ENCODE measurements around the gene FOXN1. TPM values are rescaled to one million over a fixed set of nuclear protein-coding genes. Genes with fewer than 3 reads are reported as not detected.

FOXN1 gene
- polyA plus RNA-seq, 1 of the 3 experiments (the other 2 are of a cell fraction): not detected

- TF ChIP-seq CTCF (IDR thresholded peaks at IDR 0.05) (peak; percentile 86), FOXM1 (IDR thresholded peaks at IDR 0.05; ENCODE audit: low read depth) (no peak), RFX5 (IDR thresholded peaks at IDR 0.05; ENCODE audit: low read length) (no peak), MXI1 (IDR thresholded peaks at IDR 0.05; ENCODE audit: low read depth, low read length) (no peak), RCOR1 (IDR thresholded peaks at IDR 0.05; ENCODE audit: low read length) (no peak), TAF1 (IDR thresholded peaks at IDR 0.05; ENCODE audit: borderline replicate concordance, low read depth, low read length) (no peak)
- TF ChIP-seq, protein P1, sequence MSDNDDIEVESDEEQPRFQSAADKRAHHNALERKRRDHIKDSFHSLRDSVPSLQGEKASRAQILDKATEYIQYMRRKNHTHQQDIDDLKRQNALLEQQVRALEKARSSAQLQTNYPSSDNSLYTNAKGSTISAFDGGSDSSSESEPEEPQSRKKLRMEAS (IDR thresholded peaks at IDR 0.05; ENCODE audit: low read depth): no peak
Measured at GRCh38 chr17:28494445-28495188, 11.5 kb upstream of the FOXN1 start (continued).

DNA sequence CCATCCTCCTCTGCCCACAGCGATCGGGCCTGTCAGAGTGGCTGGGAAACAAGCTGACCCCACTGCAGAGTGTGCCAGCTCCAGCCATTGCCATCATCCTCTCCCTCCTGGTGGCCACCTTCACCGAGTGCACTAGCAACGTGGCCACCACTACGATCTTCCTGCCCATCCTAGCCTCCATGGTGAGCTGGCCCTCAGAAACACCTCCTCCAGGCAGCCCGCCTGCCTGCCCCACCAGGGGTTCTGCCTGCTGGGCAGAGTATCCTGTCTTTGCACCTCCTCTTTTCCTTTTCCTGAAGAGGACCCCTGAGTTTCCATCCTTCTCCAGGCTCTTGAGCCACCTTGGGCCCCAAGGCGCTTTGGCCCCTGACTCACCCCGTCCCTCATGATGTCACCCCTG is 10.5 kb upstream of the FOXN1 start:
- no peak overlapping the region for H3K4me3 ChIP-seq (ENCODE audit: low read depth in 2 of 2, low read length in 1 of 2)
- no peaks in the 10 kb centered on the region for H3K36me3 ChIP-seq (replicated peaks in 1 of 2; ENCODE audit: control insufficient read depth in 1 of 2, insufficient read depth in 2 of 2, low read length in 1 of 2)
- no peak overlapping the region for H3K9ac ChIP-seq
- 73% methylated on average over 8 of the region's 8 CpGs for WGBS (ENCODE audit: low lambda C conversion rate)
- H3K79me2 ChIP-seq (ENCODE audit: insufficient read depth): no peaks in the 10 kb centered on the region
- no peaks in the 10 kb centered on the region for H3K9me2 ChIP-seq
- ChIA-PET POLR2A (interaction anchor here (0.6 kb wide), 1 partner anchor 114 kb away, joined by 3 read pairs; no protein-coding TSS in a partner anchor), CTCF (interaction anchor here (0.6 to 9.1 kb wide), 21 partner anchors 10 to 151 kb away, joined by 3 to 117 read pairs (median 4); partner anchors contain the start of genes BLTP2, FOXN1 and PIGS)
- H3K27me3 ChIP-seq (ENCODE audit: insufficient read depth): 0 out of 2 replicates have a peak, but pooled peaks cover 7% of the 10 kb centered on the region
- TF ChIP-seq, protein P2, sequence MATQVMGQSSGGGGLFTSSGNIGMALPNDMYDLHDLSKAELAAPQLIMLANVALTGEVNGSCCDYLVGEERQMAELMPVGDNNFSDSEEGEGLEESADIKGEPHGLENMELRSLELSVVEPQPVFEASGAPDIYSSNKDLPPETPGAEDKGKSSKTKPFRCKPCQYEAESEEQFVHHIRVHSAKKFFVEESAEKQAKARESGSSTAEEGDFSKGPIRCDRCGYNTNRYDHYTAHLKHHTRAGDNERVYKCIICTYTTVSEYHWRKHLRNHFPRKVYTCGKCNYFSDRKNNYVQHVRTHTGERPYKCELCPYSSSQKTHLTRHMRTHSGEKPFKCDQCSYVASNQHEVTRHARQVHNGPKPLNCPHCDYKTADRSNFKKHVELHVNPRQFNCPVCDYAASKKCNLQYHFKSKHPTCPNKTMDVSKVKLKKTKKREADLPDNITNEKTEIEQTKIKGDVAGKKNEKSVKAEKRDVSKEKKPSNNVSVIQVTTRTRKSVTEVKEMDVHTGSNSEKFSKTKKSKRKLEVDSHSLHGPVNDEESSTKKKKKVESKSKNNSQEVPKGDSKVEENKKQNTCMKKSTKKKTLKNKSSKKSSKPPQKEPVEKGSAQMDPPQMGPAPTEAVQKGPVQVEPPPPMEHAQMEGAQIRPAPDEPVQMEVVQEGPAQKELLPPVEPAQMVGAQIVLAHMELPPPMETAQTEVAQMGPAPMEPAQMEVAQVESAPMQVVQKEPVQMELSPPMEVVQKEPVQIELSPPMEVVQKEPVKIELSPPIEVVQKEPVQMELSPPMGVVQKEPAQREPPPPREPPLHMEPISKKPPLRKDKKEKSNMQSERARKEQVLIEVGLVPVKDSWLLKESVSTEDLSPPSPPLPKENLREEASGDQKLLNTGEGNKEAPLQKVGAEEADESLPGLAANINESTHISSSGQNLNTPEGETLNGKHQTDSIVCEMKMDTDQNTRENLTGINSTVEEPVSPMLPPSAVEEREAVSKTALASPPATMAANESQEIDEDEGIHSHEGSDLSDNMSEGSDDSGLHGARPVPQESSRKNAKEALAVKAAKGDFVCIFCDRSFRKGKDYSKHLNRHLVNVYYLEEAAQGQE (IDR thresholded peaks at IDR 0.05; ENCODE audit: low read depth, low read length): no peak
- TF ChIP-seq, protein P1 (IDR thresholded peaks at IDR 0.05; ENCODE audit: low read depth): no peak
- no peak for TF ChIP-seq TCF12 (IDR thresholded peaks at IDR 0.05)
- peaks cover 0 to 4% of the 10 kb centered on the region in 2 experiments; a peak in 1 of 4 replicates for H3K4me1 ChIP-seq (ENCODE audit: control insufficient read depth in 1 of 2, insufficient read depth in 2 of 2, low read depth in 1 of 2, low read length in 1 of 2)
- H3F3A ChIP-seq (replicated peaks; ENCODE audit: insufficient read depth): no peaks in the 10 kb centered on the region
- no peak overlapping the region for H3K4me2 ChIP-seq
- DNase-seq: no peak
- H3K27ac ChIP-seq (ENCODE audit: low read depth in 2 of 2, low read length in 1 of 2): no peak overlapping the region
- no peaks in the 10 kb centered on the region for H3K9me3 ChIP-seq
- no peaks in the 10 kb centered on the region for H4K20me1 ChIP-seq (ENCODE audit: insufficient read depth)
- no peak overlapping the region for H2AFZ ChIP-seq (ENCODE audit: low read depth)
